HG03060 (cell line): ENCODE data around the gene CYSLTR2.
"Not testable (repeated sequence)": the region's sequence is repeated elsewhere in the genome, so short reads cannot be mapped to it uniquely, and the experiment has no call there.

ENCODE experiments used
- ATAC-seq: cut with Tn5 transposase; IDR thresholded peaks from one replicate; pipeline ENCODE4 v1.9.1; 2021; ENCODE audit warnings: low read depth, moderate number of reproducible peaks; ENCODE audit not compliant: unreplicated experiment

Gene CYSLTR2

GRCh38 chr13:48682436-48682835 lies 28.7 kb downstream of the CYSLTR2 start:
- ATAC-seq = no peak

- no peak for ATAC-seq
These were observed 33.0 kb downstream of the CYSLTR2 start for GRCh38 chr13:48686636-48687210.

GRCh38 chr13:48687249-48687648 lies 33.5 kb downstream of the CYSLTR2 start:
- ATAC-seq = no peak

- ATAC-seq = no peak
These were observed 40.3 kb downstream of the CYSLTR2 start for GRCh38 chr13:48693998-48694397.

GRCh38 chr13:48695776-48696175 lies 42.0 kb downstream of the CYSLTR2 start:
- no peak for ATAC-seq

- ATAC-seq = not testable (repeated sequence)
These were observed 42.9 kb downstream of the CYSLTR2 start for GRCh38 chr13:48696676-48697075.

- no peak for ATAC-seq
These were observed 53.7 kb downstream of the CYSLTR2 start for GRCh38 chr13:48707405-48707804.

- no peak for ATAC-seq
These were observed 55.0 kb downstream of the CYSLTR2 start for GRCh38 chr13:48708764-48709163.

- ATAC-seq = no peak
These were observed 55.5 kb downstream of the CYSLTR2 start for GRCh38 chr13:48709213-48709612.

GRCh38 chr13:48710160-48710559 lies 56.4 kb downstream of the CYSLTR2 start:
- ATAC-seq = no peak

GRCh38 chr13:48712141-48712540 lies 58.4 kb downstream of the CYSLTR2 start:
- ATAC-seq = no peak

GRCh38 chr13:48715977-48716376 lies 62.2 kb downstream of the CYSLTR2 start:
- no peak for ATAC-seq

- no peak for ATAC-seq
These were observed 66.9 kb downstream of the CYSLTR2 start for GRCh38 chr13:48720621-48721020.

GRCh38 chr13:48723168-48723567 lies 69.4 kb downstream of the CYSLTR2 start:
- ATAC-seq = no peak

GRCh38 chr13:48725271-48725670 lies 71.5 kb downstream of the CYSLTR2 start:
- ATAC-seq = no peak

GRCh38 chr13:48726711-48727110 lies 73.0 kb downstream of the CYSLTR2 start:
- no peak for ATAC-seq

GRCh38 chr13:48727241-48728011 lies 73.7 kb downstream of the CYSLTR2 start:
- no peak for ATAC-seq

GRCh38 chr13:48728226-48728625 lies 74.5 kb downstream of the CYSLTR2 start:
- no peak for ATAC-seq

GRCh38 chr13:48728876-48729275 lies 75.1 kb downstream of the CYSLTR2 start:
- no peak for ATAC-seq

- ATAC-seq = no peak
These were observed 76.1 kb downstream of the CYSLTR2 start for GRCh38 chr13:48729856-48730255.

GRCh38 chr13:48731001-48731658 lies 77.4 kb downstream of the CYSLTR2 start:
- no peak for ATAC-seq
